Common myeloid progenitor, CD34-positive (primary cell): Measurements from ENCODE around the gene OR10A4.

ENCODE experiments used
- CTCF ChIA-PET: fragments of 350-600 bp; sonication (Branson Sonifier 250); formaldehyde crosslinking; loops from one replicate; lab custom pipeline; 2021; ENCODE audit warnings: antibody characterized with exemption; lab: Charles Lee
- POLR2A ChIA-PET: fragments of 350-600 bp; sonication (Branson Sonifier 250); formaldehyde crosslinking; loops from one replicate; lab custom pipeline; 2021; ENCODE audit warnings: antibody characterized with exemption; lab: Charles Lee
- DNase-seq, 3 donors: peaks; one replicate each; pipeline versions ENCODE4 v3.0.0 to v3.0.0-alpha.2; 2013
- H3K27ac ChIP-seq, 2 experiments: 1 replicate in 1 of 2; 2 replicates in 1 of 2; pipeline ENCODE4 v1.7.0; 2013; ENCODE audit warnings: inconsistent platforms in 2 of 2, low read length in 2 of 2, mild to moderate bottlenecking in 2 of 2, low read depth in 1 of 2, moderate library complexity in 1 of 2; ENCODE audit not compliant: severe bottlenecking in 2 of 2, insufficient read depth in 1 of 2, poor library complexity in 1 of 2
- H3K27me3 ChIP-seq, 5 experiments: replicated peaks in 2 of 5; 1 replicate in 3 of 5; 2 replicates in 2 of 5; pipeline versions ENCODE4 v1.6.1 to v1.7.0; 2013; ENCODE audit warnings: low read length in 4 of 5, mild to moderate bottlenecking in 2 of 5, moderate library complexity in 2 of 5, inconsistent platforms in 1 of 5; ENCODE audit not compliant: insufficient read depth in 5 of 5, control insufficient read depth in 4 of 5
- H3K36me3 ChIP-seq, 4 experiments: 1 replicate in 2 of 4; 2 replicates in 2 of 4; pipeline versions ENCODE4 v1.6.1 to v1.7.0; 2013; ENCODE audit warnings: low read length in 3 of 4, control low read depth in 1 of 4, mild to moderate bottlenecking in 1 of 4; ENCODE audit not compliant: control insufficient read depth in 4 of 4, insufficient read depth in 4 of 4
- H3K4me1 ChIP-seq, 4 experiments: 1 replicate in 3 of 4; 2 replicates in 1 of 4; pipeline versions ENCODE4 v1.6.1 to v1.7.1; 2013; ENCODE audit warnings: low read length in 3 of 4, mild to moderate bottlenecking in 3 of 4, control low read depth in 1 of 4, inconsistent platforms in 1 of 4, moderate library complexity in 1 of 4; ENCODE audit not compliant: control insufficient read depth in 4 of 4, insufficient read depth in 4 of 4; ENCODE audit errors: control extremely low read depth in 1 of 4
- H3K4me3 ChIP-seq, 7 experiments: 1 replicate in 4 of 7; 2 replicates in 3 of 7; pipeline versions ENCODE4 v1.5.1 to v1.7.0; 2013; ENCODE audit warnings: mild to moderate bottlenecking in 7 of 7, low read length in 6 of 7, moderate library complexity in 6 of 7, inconsistent platforms in 2 of 7, low read depth in 2 of 7, control low read depth in 1 of 7; ENCODE audit not compliant: insufficient read depth in 4 of 7, control insufficient read depth in 1 of 7; ENCODE audit errors: extremely low read depth in 1 of 7
- H3K9me3 ChIP-seq, 5 experiments: 1 replicate in 4 of 5; 2 replicates in 1 of 5; pipeline versions ENCODE4 v1.6.1 to v1.7.1; 2013; ENCODE audit warnings: low read length in 4 of 5, mild to moderate bottlenecking in 2 of 5, inconsistent platforms in 1 of 5, low read depth in 1 of 5, moderate library complexity in 1 of 5; ENCODE audit not compliant: control insufficient read depth in 4 of 5, insufficient read depth in 2 of 5; ENCODE audit errors: control extremely low read depth in 1 of 5
- WGBS: methylation state at CpG from one replicate; pipeline ENCODE4 v1.1.5; 2013; ENCODE audit not compliant: insufficient coverage; 5-methylcytosine and 5-hydroxymethylcytosine counted together

Gene OR10A4

GRCh38 chr11:6911948-6912347 lies 35.5 kb downstream of the OR10A4 start:
- H3K27ac ChIP-seq, result no peak overlapping the region
- POLR2A ChIA-PET, result no interaction called here
- DNase-seq, result peak in 1 of 3 donors; percentile 28
- H3K27me3 ChIP-seq, result no peaks in the 10 kb centered on the region
- CTCF ChIA-PET, result no interaction called here
- no peak overlapping the region for H3K4me3 ChIP-seq
- 91% methylated on average over 1 of the region's 3 CpGs for WGBS
- H3K4me1 ChIP-seq, result peaks cover 0 to 2% (median 0%) of the 10 kb centered on the region in 4 experiments
- H3K36me3 ChIP-seq, result no peaks in the 10 kb centered on the region
- no peaks in the 10 kb centered on the region for H3K9me3 ChIP-seq

GRCh38 chr11:6919698-6920097 lies 43.3 kb downstream of the OR10A4 start:
- no peak for DNase-seq
- WGBS, result 100% methylated on average over 1 of the region's 2 CpGs
- H3K27me3 ChIP-seq, result no peaks in the 10 kb centered on the region
- H3K4me1 ChIP-seq, result no peaks in the 10 kb centered on the region
- no peak overlapping the region for H3K27ac ChIP-seq
- no peaks in the 10 kb centered on the region for H3K9me3 ChIP-seq
- ChIA-PET CTCF (no interaction called here), POLR2A (no interaction called here)
- H3K36me3 ChIP-seq, result no peaks in the 10 kb centered on the region
- no peak overlapping the region for H3K4me3 ChIP-seq

- CTCF ChIA-PET, result no interaction called here
- WGBS, result no CpG with 5 or more reads among the region's 1 CpG
- Histone ChIP-seq H3K27me3 (peaks cover 0 to 3% (median 0%) of the 10 kb centered on the region in 5 experiments), H3K27ac (no peak within 1 kb of the TSS), H3K36me3 (no peaks in the 10 kb centered on the region), H3K4me3 (no peak within 1 kb of the TSS), H3K4me1 (peaks cover 0 to 1% (median 0%) of the 10 kb centered on the region in 4 experiments), H3K9me3 (no peaks in the 10 kb centered on the region)
- POLR2A ChIA-PET, result no interaction called here
- no peak for DNase-seq
Observed at GRCh38 chr11:6920702-6921101, 44.3 kb downstream of the OR10A4 start, which contains the start of gene OR2D3. Gene OR2D3 (plus strand): TSS chr11:6921002. CDS start chr11:6921002, 0 bp downstream.

- POLR2A ChIA-PET, result no interaction called here
- Histone ChIP-seq H3K27me3 (peaks cover 0 to 10% (median 0%) of the 10 kb centered on the region in 5 experiments), H3K4me3 (no peak overlapping the region), H3K9me3 (no peaks in the 10 kb centered on the region), H3K36me3 (no peaks in the 10 kb centered on the region), H3K4me1 (peaks cover 0 to 20% (median 9%) of the 10 kb centered on the region in 4 experiments), H3K27ac (no peak overlapping the region)
- no peak for DNase-seq
- CTCF ChIA-PET, result no interaction called here
Observed at GRCh38 chr11:6925007-6925577, 48.7 kb downstream of the OR10A4 start.

- Histone ChIP-seq H3K4me1 (peaks cover 0 to 20% (median 9%) of the 10 kb centered on the region in 4 experiments), H3K27ac (peak overlapping the region in 1 of 2 experiments; percentile 56), H3K4me3 (peak overlapping the region in 6 of 7 experiments; percentile 70 to 98 (median 82)), H3K9me3 (no peaks in the 10 kb centered on the region), H3K36me3 (no peaks in the 10 kb centered on the region), H3K27me3 (peaks cover 0 to 10% (median 0%) of the 10 kb centered on the region in 5 experiments)
- POLR2A ChIA-PET, result interaction anchor here (0.8 kb wide), 1 partner anchor 319 kb away, joined by 3 read pairs; no protein-coding TSS in a partner anchor
- CTCF ChIA-PET, result no interaction called here
- 100% methylated on average over 1 of the region's 2 CpGs for WGBS
- peak in 1 of 3 donors; percentile 26 for DNase-seq
Observed at GRCh38 chr11:6925636-6926207, 49.3 kb downstream of the OR10A4 start.

GRCh38 chr11:6926208-6927029 lies 50.0 kb downstream of the OR10A4 start, which contains the start of gene ZNF215:
Gene ZNF215 (plus strand): TSS chr11:6926426. CDS start chr11:6932273, 5,847 bp downstream.
- peak within 1 kb of the TSS in 1 of 2 experiments; percentile 56 for H3K27ac ChIP-seq
- H3K4me1 ChIP-seq, result peaks cover 0 to 20% (median 9%) of the 10 kb centered on the region in 4 experiments
- peak within 1 kb of the TSS; percentile 48 to 98 (median 82) for H3K4me3 ChIP-seq
- POLR2A ChIA-PET, result interaction anchor here (0.8 kb wide), 1 partner anchor 320 kb away, joined by 3 read pairs; no protein-coding TSS in a partner anchor
- DNase-seq, result peak; percentile 29 to 83 (median 72)
- WGBS, result under 1% methylated on average over 54 of the region's 61 CpGs
- no peaks in the 10 kb centered on the region for H3K9me3 ChIP-seq
- peaks cover 0 to 10% (median 0%) of the 10 kb centered on the region in 5 experiments for H3K27me3 ChIP-seq
- no peaks in the 10 kb centered on the region for H3K36me3 ChIP-seq
- CTCF ChIA-PET, result no interaction called here
